Pancreas (tissue), 10 donors: ENCODE results near the gene EVX2. TPM values are rescaled to one million over a fixed set of nuclear protein-coding genes. Genes with fewer than 3 reads are reported as not detected.
A peak's percentile ranks its signal among the peaks of the same experiment; 100 is the strongest.

ENCODE experiments used
- ATAC-seq, 4 donors: fragments of 200-7000 bp; cut with Tn5 transposase; one replicate each; pipeline versions ENCODE4 v1.8.0 to v1.9.1; 2020; ENCODE audit warnings: mild to moderate bottlenecking in 4 of 4, moderate library complexity in 4 of 4
- DNase-seq, 6 donors: peaks; one replicate each; pipeline ENCODE4 v3.0.0-alpha.2; 2020
- FAIRE-seq: peaks from 2 replicates; lab custom pipeline; 2012; peaks lifted over from hg19 to GRCh38; lab: Jason Lieb, UNC
- H3K27ac ChIP-seq, 4 donors: fragments of 200-600 bp; sonication (generic); 1 replicate in 3 of 4; 2 replicates in 1 of 4; pipeline versions ENCODE4 v1.5.0 to v1.8.0; 2020
- H3K27me3 ChIP-seq, 4 donors: fragments of 200-600 bp; one replicate each; pipeline ENCODE4 v1.8.0; 2021
- H3K36me3 ChIP-seq, 3 donors: fragments of 200-600 bp; sonication (generic) in 1 of 3; one replicate each; pipeline versions ENCODE4 v1.5.0 to v1.8.0; 2020 to 2021
- H3K4me1 ChIP-seq, 3 donors: fragments of 200-600 bp; one replicate each; pipeline ENCODE4 v1.8.0; 2021
- H3K4me3 ChIP-seq, 4 donors: fragments of 200-600 bp; sonication (generic) in 2 of 4; one replicate each; pipeline versions ENCODE4 v1.5.0 to v1.8.0; 2020 to 2021
- H3K9me3 ChIP-seq, 4 donors: fragments of 200-600 bp; one replicate each; pipeline ENCODE4 v1.8.0; 2021
- CTCF ChIP-seq, 4 donors: fragments of 200-600 bp; sonication (generic) in 3 of 4; IDR thresholded peaks; one replicate each; pipeline versions ENCODE4 v1.5.0 to v1.8.0; 2021; ENCODE audit warnings: antibody characterized with exemption in 4 of 4
- WGBS, 2 donors: extraction: QIAGEN DNeasy Blood & Tissue Kit; methylation state at CpG; one replicate each; pipeline ENCODE4 v1.1.7; 2013; 5-methylcytosine and 5-hydroxymethylcytosine counted together
- intact Hi-C, 3 donors: fragments of 100-400 bp; cut with DNase I; formaldehyde crosslinking; loops; one replicate each; pipeline versions ENCODE4 v1.11.1 to v1.14.2; 2022
- polyA plus RNA-seq, 2 donors: library from polyadenylated mRNA; stranded (reverse); fragments of 200-250 nt; gene quantifications; one replicate each; pipeline ENCODE4 v1.2.3, GENCODE V29; 2013
- total RNA-seq, 6 donors: library from RNA; stranded (reverse); fragmentation: NEBNext Ultra II Directional in 4 of 6; extraction: Animal tissue kit (Norgen Biotek cat#: 25700) in 4 of 6; gene quantifications; one replicate each; pipeline versions ENCODE4 v1.2.1 to v1.2.4, GENCODE V29; 2021 to 2023
- donor health status: healthy with polysubstance abuse.
- donor health status: DM: no; HTN: no; CAD: no; lungs with moderate emphysema.
- donor health status: DM: no; HTN: no; CAD: no.
- donor health status: control.
- donor health status: control.
- donor health status: Bipolar disorder and iron deficiency.
- donor health status: DM: yes; HTN: yes; CAD: no.
- donor health status: DM: no; HTN: no; CAD: no.
- donor health status: DM: no; HTN: no; CAD: no.
- donor health status: DM: yes; HTN: yes; CAD: no.

The EVX2 gene
- total and polyA plus RNA-seq, 8 donors, result 0.02 TPM; not detected in 7

- FAIRE-seq, result no peak
- no peak within 1 kb of the TSS for H3K27ac ChIP-seq
Observed at GRCh38 chr2:176106581-176107539, 23.1 kb upstream of the EVX2 start, which contains the start of gene HOXD11. Gene HOXD11, plus strand, starts transcription at chr2:176107280. Its CDS starts 76 bp downstream, at chr2:176107356.

DNA sequence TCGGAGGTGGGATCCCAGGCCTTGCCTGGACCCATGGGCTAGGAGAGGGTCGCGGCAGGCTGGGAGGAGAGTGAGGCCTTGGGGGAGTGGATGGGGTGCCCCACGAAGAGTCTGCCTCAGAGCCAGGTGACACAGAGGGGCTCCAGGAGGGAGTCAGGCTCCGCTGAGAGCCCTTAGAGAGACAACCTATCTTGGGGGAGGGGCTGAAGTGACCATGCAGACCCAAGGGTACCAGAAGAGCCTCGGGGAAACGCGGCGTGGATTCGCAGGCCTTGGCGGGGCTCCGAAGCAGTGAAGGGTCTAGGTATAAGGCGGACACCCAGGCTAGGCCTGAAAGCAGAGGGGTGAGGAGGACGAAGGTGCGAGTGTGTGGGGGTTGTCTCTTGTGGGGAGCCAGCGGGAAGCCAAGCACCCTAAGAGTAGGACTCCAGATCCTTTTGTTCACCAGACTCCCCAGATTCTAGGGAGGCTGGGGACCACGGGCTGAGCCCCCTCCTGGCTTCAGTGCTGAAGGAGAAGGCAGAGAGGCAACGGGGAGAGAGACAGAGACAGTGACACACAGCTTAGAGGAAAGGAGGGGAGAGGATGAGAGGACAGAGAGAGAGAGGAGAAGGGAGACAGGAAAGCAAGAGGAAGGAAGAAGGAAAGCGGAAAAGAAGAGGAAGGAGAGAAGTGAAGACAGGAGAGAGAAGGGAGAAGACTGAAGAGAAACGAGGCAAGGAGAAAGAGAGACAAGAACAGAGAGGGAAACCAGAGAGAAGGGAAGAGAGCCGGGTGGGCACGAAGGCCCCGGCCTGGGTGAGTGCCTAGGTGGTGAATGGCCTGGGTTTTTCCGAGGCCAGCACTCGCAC is 22.2 kb upstream of the EVX2 start:
- no peaks in the 10 kb centered on the region for H3K36me3 ChIP-seq
- DNase-seq (no peak), FAIRE-seq (no peak), ATAC-seq (no peak)
- 5% methylated on average over 25 of the region's 25 CpGs for WGBS, 2 donors
- no peaks in the 10 kb centered on the region for H3K9me3 ChIP-seq
- H3K4me3 ChIP-seq, result no peak overlapping the region
- intact Hi-C loops, result loop anchor here in 1 of 3 donors (10.0 kb wide), 1 partner anchor 751 kb away; no protein-coding TSS in a partner anchor
- no peak for TF ChIP-seq CTCF (IDR thresholded peaks at IDR 0.05)
- H3K27me3 ChIP-seq, result peaks cover 8 to 78% (median 31%) of the 10 kb centered on the region in 4 donors
- peaks cover 0 to 4% (median 0%) of the 10 kb centered on the region in 3 donors for H3K4me1 ChIP-seq
- no peak overlapping the region for H3K27ac ChIP-seq

More at GRCh38 chr2:176106581-176107539, 23.1 kb upstream of the EVX2 start, which contains the start of gene HOXD11:
- ATAC-seq (peak in 3 of 4 donors; percentile 44 to 64 (median 53)), DNase-seq (no peak)
- WGBS, 2 donors, result 3% methylated on average over 62 to 85 of the region's 85 CpGs
- Histone ChIP-seq H3K4me3 (peak within 1 kb of the TSS in 1 of 4 donors; percentile 23), H3K4me1 (peaks cover 0 to 4% (median 0%) of the 10 kb centered on the region in 3 donors), H3K27me3 (peaks cover 10 to 81% (median 32%) of the 10 kb centered on the region in 4 donors), H3K36me3 (no peaks in the 10 kb centered on the region), H3K9me3 (no peaks in the 10 kb centered on the region)
- intact Hi-C loops, result loop anchor here in 1 of 3 donors (10.0 kb wide), 1 partner anchor 752 kb away; no protein-coding TSS in a partner anchor
- no peak for TF ChIP-seq CTCF (IDR thresholded peaks at IDR 0.05)

GRCh38 chr2:176105078-176105729 is 21.4 kb upstream of the EVX2 start:
- Histone ChIP-seq H3K4me1 (peaks cover 0 to 4% (median 0%) of the 10 kb centered on the region in 3 donors), H3K27ac (no peak overlapping the region), H3K27me3 (peaks cover 2 to 75% (median 27%) of the 10 kb centered on the region in 4 donors), H3K9me3 (no peaks in the 10 kb centered on the region), H3K4me3 (no peak overlapping the region), H3K36me3 (no peaks in the 10 kb centered on the region)
- TF ChIP-seq CTCF (IDR thresholded peaks at IDR 0.05), result no peak
- FAIRE-seq (no peak), DNase-seq (peak in 1 of 6 donors; percentile 80), ATAC-seq (no peak)
- WGBS, 2 donors, result 5 to 7% methylated on average over 23 to 25 of the region's 25 CpGs
- intact Hi-C loops, result loop anchor here in 1 of 3 donors (10.0 kb wide), 1 partner anchor 750 kb away; no protein-coding TSS in a partner anchor

- intact Hi-C loops, result loop anchor here in 1 of 3 donors (10.0 kb wide), 1 partner anchor 750 kb away; no protein-coding TSS in a partner anchor
- DNase-seq (no peak), ATAC-seq (no peak), FAIRE-seq (no peak)
- Histone ChIP-seq H3K27ac (no peak overlapping the region), H3K36me3 (no peaks in the 10 kb centered on the region), H3K9me3 (no peaks in the 10 kb centered on the region), H3K27me3 (peaks cover 2 to 75% (median 28%) of the 10 kb centered on the region in 4 donors), H3K4me1 (peaks cover 0 to 4% (median 0%) of the 10 kb centered on the region in 3 donors), H3K4me3 (no peak overlapping the region)
- no peak for TF ChIP-seq CTCF (IDR thresholded peaks at IDR 0.05)
- WGBS, 2 donors, result 4% methylated on average over 54 to 56 of the region's 56 CpGs
Observed at GRCh38 chr2:176104316-176105077, 20.7 kb upstream of the EVX2 start.
